Loucy (cell line): ENCODE data around the gene SORBS1.

Experiments
- H2AFZ ChIP-seq: fragments of 200-600 bp; sonication (generic); 2 replicates; pipeline ENCODE4 v1.6.0; 2016; ENCODE audit warnings: antibody characterized with exemption, mild to moderate bottlenecking, low read length, moderate library complexity
- H3F3A ChIP-seq: fragments of 200-600 bp; 2 replicates; pipeline ENCODE4 v1.6.0; 2016; ENCODE audit warnings: antibody characterized with exemption, low read depth, mild to moderate bottlenecking
- H3K27me3 ChIP-seq: fragments of 200-600 bp; sonication (generic); 2 replicates; pipeline ENCODE4 v1.6.1; 2014; ENCODE audit warnings: low read length, mild to moderate bottlenecking; ENCODE audit not compliant: insufficient read depth, poor library complexity, severe bottlenecking
- H3K36me3 ChIP-seq: fragments of 200-600 bp; sonication (generic); 2 replicates; pipeline ENCODE4 v1.6.1; 2016; ENCODE audit warnings: low read length; ENCODE audit not compliant: insufficient read depth
- H3K4me1 ChIP-seq: fragments of 200-600 bp; sonication (generic); 2 replicates; pipeline ENCODE4 v1.5.1; 2014; ENCODE audit warnings: low read length, mild to moderate bottlenecking; ENCODE audit not compliant: insufficient read depth, poor library complexity, severe bottlenecking
- H3K4me2 ChIP-seq: fragments of 200-600 bp; sonication (generic); 2 replicates; pipeline ENCODE4 v1.6.0; 2014; ENCODE audit warnings: antibody characterized with exemption, low read length, low read depth, mild to moderate bottlenecking; ENCODE audit not compliant: poor library complexity, severe bottlenecking
- H3K4me3 ChIP-seq: fragments of 200-600 bp; sonication (generic); 2 replicates; pipeline ENCODE4 v1.5.1; 2014; ENCODE audit warnings: low read length, mild to moderate bottlenecking, mixed read lengths; ENCODE audit not compliant: poor library complexity, severe bottlenecking
- H3K79me2 ChIP-seq: fragments of 200-600 bp; sonication (generic); 2 replicates; pipeline ENCODE4 v1.6.1; 2014; ENCODE audit warnings: low read length; ENCODE audit not compliant: insufficient read depth
- H3K9ac ChIP-seq: fragments of 200-600 bp; sonication (generic); 2 replicates; pipeline ENCODE4 v1.6.0; 2014; ENCODE audit warnings: mild to moderate bottlenecking, low read depth, low read length, moderate library complexity; ENCODE audit not compliant: poor library complexity, severe bottlenecking
- H3K9me2 ChIP-seq: fragments of 200-600 bp; sonication (generic); replicated peaks from 2 replicates; pipeline ENCODE4 v1.6.1; 2016; ENCODE audit warnings: low read depth, low read length, mixed read lengths
- H3K9me3 ChIP-seq: fragments of 200-600 bp; sonication (generic); 2 replicates; pipeline ENCODE4 v1.6.1; 2014; ENCODE audit warnings: mild to moderate bottlenecking, antibody characterized with exemption, low read length, low read depth; ENCODE audit not compliant: insufficient read depth
- H4K20me1 ChIP-seq: fragments of 200-600 bp; sonication (generic); 2 replicates; pipeline ENCODE4 v1.6.0; 2014; ENCODE audit warnings: antibody characterized with exemption, low read length, mild to moderate bottlenecking; ENCODE audit not compliant: insufficient read depth, poor library complexity, severe bottlenecking
- CTCF ChIP-seq: fragments of 200-600 bp; sonication (generic); conservative IDR thresholded peaks from 2 replicates; pipeline ENCODE4 v1.5.1; 2014; ENCODE audit warnings: mild to moderate bottlenecking, antibody characterized with exemption, low read length
- EZH2phosphoT487 ChIP-seq: fragments of 200-600 bp; IDR thresholded peaks from 2 replicates; pipeline ENCODE4 v1.6.1; 2018; ENCODE audit warnings: antibody characterized with exemption, mild to moderate bottlenecking, moderate library complexity, borderline replicate concordance

Gene SORBS1

GRCh38 chr10:95395947-95396449, 165.2 kb downstream of the SORBS1 start:
- Histone ChIP-seq H3K79me2 (no peaks in the 10 kb centered on the region), H3K27me3 (no peaks in the 10 kb centered on the region), H3F3A (no peaks in the 10 kb centered on the region), H3K4me2 (no peak overlapping the region), H3K9me2 (no peaks in the 10 kb centered on the region), H3K36me3 (no peaks in the 10 kb centered on the region), H4K20me1 (no peaks in the 10 kb centered on the region), H3K9me3 (no peaks in the 10 kb centered on the region), H2AFZ (no peak overlapping the region), H3K4me1 (peaks cover 22% of the 10 kb centered on the region), H3K4me3 (no peak overlapping the region), H3K9ac (no peak overlapping the region)
- no peak for TF ChIP-seq CTCF
- no peak for TF ChIP-seq EZH2phosphoT487

DNA sequence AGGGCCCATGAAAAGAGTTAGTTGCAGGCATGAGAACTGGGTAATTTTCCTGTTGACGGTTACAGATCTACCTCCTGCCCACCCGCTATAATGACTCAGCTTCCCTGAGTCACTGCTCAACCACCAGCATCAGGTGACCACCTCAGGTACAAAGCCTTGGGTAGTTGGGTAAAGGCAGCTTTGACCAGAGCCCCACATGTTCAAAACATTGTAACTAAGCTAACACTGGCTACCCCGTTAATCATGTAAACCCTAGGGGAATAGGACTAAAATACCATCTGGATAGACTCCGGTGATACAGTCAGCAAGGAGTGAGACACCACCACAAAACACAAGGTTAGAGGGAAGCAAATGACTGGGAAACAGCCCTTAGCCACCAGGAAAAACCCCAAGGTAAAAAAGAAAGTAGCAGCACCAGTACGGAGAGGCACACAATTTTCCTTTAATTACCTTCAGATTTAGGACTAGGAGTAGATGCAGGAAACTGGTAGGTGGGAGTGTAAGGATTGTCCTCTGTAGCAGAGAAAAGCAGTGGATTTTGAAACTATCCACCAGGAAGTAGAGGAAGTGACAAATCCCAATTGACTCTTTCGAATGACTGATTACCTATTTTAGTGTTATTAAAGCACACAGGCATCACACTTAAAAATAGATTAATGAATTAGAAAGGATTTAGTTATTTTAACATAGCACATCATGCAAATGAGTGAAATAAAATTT, 166.8 kb downstream of the SORBS1 start:
- TF ChIP-seq EZH2phosphoT487 (no peak), CTCF (no peak)
- H3K27me3 ChIP-seq, result no peaks in the 10 kb centered on the region
- H3K4me1 ChIP-seq, result peaks cover 19% of the 10 kb centered on the region
- H3K9me3 ChIP-seq, result no peaks in the 10 kb centered on the region
- H3K36me3 ChIP-seq, result no peaks in the 10 kb centered on the region
- no peak overlapping the region for H2AFZ ChIP-seq
- H3K79me2 ChIP-seq, result no peaks in the 10 kb centered on the region
- no peak overlapping the region for H3K4me3 ChIP-seq
- H3K4me2 ChIP-seq, result peak overlapping the region; percentile 47
- H3K9me2 ChIP-seq, result no peaks in the 10 kb centered on the region
- H4K20me1 ChIP-seq, result no peaks in the 10 kb centered on the region
- H3K9ac ChIP-seq, result no peak overlapping the region
- H3F3A ChIP-seq, result no peaks in the 10 kb centered on the region

DNA sequence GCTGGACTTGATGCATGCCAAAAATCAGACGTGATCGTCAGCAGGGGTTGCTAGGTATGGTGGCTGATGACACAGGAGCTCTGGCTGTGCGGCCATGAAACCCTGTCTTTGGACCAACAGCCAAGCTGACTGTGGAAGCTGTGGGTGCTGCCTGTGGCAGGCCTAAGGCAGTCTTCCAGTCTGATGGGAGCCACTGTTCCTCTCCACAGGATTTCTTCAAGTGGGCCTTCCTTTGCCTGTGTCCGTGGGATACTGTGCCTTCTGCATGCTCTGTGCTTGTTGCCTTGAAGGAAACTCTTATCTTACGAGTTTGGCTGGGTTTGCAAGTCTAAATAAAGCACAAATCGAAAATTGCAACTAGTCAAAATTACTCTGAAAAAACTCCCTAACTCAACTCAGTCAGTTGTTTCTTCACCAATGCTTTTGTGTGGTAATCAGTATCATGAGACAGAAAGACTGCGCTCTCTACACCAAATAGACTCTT, 168.4 kb downstream of the SORBS1 start:
- H3K9me3 ChIP-seq, result no peaks in the 10 kb centered on the region
- TF ChIP-seq EZH2phosphoT487 (no peak), CTCF (no peak)
- no peak overlapping the region for H2AFZ ChIP-seq
- H3K4me1 ChIP-seq, result peaks cover 16% of the 10 kb centered on the region
- H3K9me2 ChIP-seq, result no peaks in the 10 kb centered on the region
- H3K36me3 ChIP-seq, result no peaks in the 10 kb centered on the region
- no peaks in the 10 kb centered on the region for H3K79me2 ChIP-seq
- no peak overlapping the region for H3K4me3 ChIP-seq
- no peak overlapping the region for H3K9ac ChIP-seq
- no peaks in the 10 kb centered on the region for H4K20me1 ChIP-seq
- H3F3A ChIP-seq, result no peaks in the 10 kb centered on the region
- no peak overlapping the region for H3K4me2 ChIP-seq
- no peaks in the 10 kb centered on the region for H3K27me3 ChIP-seq
